Measurements from ENCODE around the gene ST6GALNAC3. TPM values are rescaled to one million over a fixed set of nuclear protein-coding genes. Genes with fewer than 3 reads are reported as not detected.

ST6GALNAC3 gene
- total RNA-seq, 1 experiment from 2014 or later = 2.2 TPM

DNA sequence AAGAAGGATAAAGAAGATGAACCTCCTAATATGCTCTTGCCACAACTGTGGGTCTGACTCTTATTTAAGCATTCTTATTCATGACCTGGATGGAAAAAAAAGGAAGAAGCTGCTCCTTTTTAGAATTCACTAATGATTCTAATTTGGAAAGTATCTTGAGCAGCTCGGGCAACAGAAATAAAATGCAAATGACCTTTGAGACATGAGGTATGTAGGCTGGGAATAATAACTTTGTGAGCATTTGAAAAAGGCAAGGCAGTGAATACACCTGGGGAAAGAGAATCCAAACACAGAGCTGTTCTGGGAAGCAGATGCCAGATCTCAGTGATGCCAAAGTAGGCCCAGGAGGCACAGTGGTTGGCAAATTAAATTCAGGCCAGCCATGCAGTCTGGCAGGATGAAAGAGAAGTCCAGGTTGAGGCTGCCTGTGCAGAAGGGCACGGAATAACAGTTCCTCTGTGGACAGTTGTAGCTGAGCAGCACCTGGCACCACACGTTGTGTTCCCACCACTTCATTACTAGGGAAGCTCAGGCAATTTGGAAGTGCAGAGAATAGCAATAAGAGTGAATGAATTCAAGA, 471.9 kb downstream of the ST6GALNAC3 start:
- CTCF ChIA-PET = no interaction called here
- no peak overlapping the region for H3K4me3 ChIP-seq (replicated peaks in 1 of 2; ENCODE audit: low read depth in 1 of 2, low read length in 2 of 2)
- H3K4me2 ChIP-seq (ENCODE audit: low read length) = no peak overlapping the region
- H3K4me1 ChIP-seq (ENCODE audit: control insufficient read depth in 1 of 2, insufficient read depth in 2 of 2, low read length in 2 of 2) = no peaks in the 10 kb centered on the region
- RAD21 ChIA-PET (ENCODE audit: low non-redundant PET in 1 of 2, low total read pairs in 2 of 2, uncharacterized antibody in 2 of 2, unreplicated experiment in 2 of 2) = no interaction called here
- no peaks in the 10 kb centered on the region for H3K36me3 ChIP-seq (ENCODE audit: control insufficient read depth in 1 of 2, insufficient read depth in 2 of 2, low read length in 2 of 2)
- ATAC-seq (no peak), DNase-seq (ENCODE audit: low read depth, low spot score) (no peak)
- no TSS peak for BruUV-seq (replicated peaks)
- intact Hi-C loops (cut with micrococcal nuclease) = no loop called here
- H3K79me2 ChIP-seq (ENCODE audit: insufficient read depth, low read length) = no peaks in the 10 kb centered on the region
- H3K27me3 ChIP-seq (ENCODE audit: insufficient read depth, low read length) = no peaks in the 10 kb centered on the region
- H4K20me1 ChIP-seq (ENCODE audit: insufficient read depth) = no peaks in the 10 kb centered on the region
- no peak overlapping the region for H2AFZ ChIP-seq (ENCODE audit: low read depth, low read length, poor library complexity, severe bottlenecking)
- H3K9me3 ChIP-seq (ENCODE audit: control insufficient read depth in 1 of 2, insufficient read depth in 1 of 2, low read depth in 1 of 2, low read length in 2 of 2) = no peaks in the 10 kb centered on the region
- H3K9ac ChIP-seq (ENCODE audit: low read length) = no peak overlapping the region
- no peak overlapping the region for H3K27ac ChIP-seq (ENCODE audit: low read depth, low read length)
- no peak for TF ChIP-seq CBX3 (IDR thresholded peaks at IDR 0.05; ENCODE audit: low read depth)
- H3K9me2 ChIP-seq (ENCODE audit: insufficient read depth) = no peaks in the 10 kb centered on the region
- POLR2A ChIA-PET = no interaction called here

DNA sequence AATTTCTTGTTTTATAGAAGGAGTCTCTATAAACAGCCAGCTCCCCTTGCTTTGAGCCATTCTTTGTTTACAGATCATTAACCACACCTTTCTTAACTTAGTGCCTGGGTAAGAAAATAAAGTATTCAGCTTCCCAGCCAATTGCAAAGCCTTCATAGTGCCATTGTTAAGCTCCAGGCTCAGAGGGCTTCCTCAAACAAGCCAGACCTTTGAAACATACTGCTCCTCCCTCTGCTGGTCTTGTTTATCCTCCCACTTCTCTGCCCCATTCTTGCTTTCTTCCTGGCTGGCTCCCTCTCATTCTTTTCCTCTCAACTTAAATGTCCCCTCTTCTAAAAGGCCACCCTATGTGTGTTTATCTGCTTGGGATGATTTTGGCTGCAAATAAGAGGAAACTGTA, 473.4 kb downstream of the ST6GALNAC3 start:
- Histone ChIP-seq H2AFZ (ENCODE audit: low read depth, low read length, poor library complexity, severe bottlenecking) (no peak overlapping the region), H4K20me1 (ENCODE audit: insufficient read depth) (no peaks in the 10 kb centered on the region), H3K4me3 (replicated peaks in 1 of 2; ENCODE audit: low read depth in 1 of 2, low read length in 2 of 2) (no peak overlapping the region), H3K9me3 (ENCODE audit: control insufficient read depth in 1 of 2, insufficient read depth in 1 of 2, low read depth in 1 of 2, low read length in 2 of 2) (no peaks in the 10 kb centered on the region), H3K36me3 (ENCODE audit: control insufficient read depth in 1 of 2, insufficient read depth in 2 of 2, low read length in 2 of 2) (no peaks in the 10 kb centered on the region), H3K9ac (ENCODE audit: low read length) (no peak overlapping the region), H3K9me2 (ENCODE audit: insufficient read depth) (no peaks in the 10 kb centered on the region), H3K4me2 (ENCODE audit: low read length) (no peak overlapping the region), H3K4me1 (ENCODE audit: control insufficient read depth in 1 of 2, insufficient read depth in 2 of 2, low read length in 2 of 2) (no peaks in the 10 kb centered on the region), H3K79me2 (ENCODE audit: insufficient read depth, low read length) (no peaks in the 10 kb centered on the region), H3K27ac (ENCODE audit: low read depth, low read length) (no peak overlapping the region), H3K27me3 (ENCODE audit: insufficient read depth, low read length) (no peaks in the 10 kb centered on the region)
- no TSS peak for BruUV-seq (replicated peaks)
- DNase-seq (ENCODE audit: low read depth, low spot score) = no peak
- TF ChIP-seq SP1 (IDR thresholded peaks at IDR 0.05; ENCODE audit: low read depth) (no peak), EZH2 (IDR thresholded peaks at IDR 0.05) (no peak), POLR2A (IDR thresholded peaks at IDR 0.05; ENCODE audit: borderline replicate concordance, extremely low read depth, insufficient read depth, insufficient read length) (no peak), RAD21 (IDR thresholded peaks at IDR 0.05; ENCODE audit: low read depth) (no peak), TCF7L2 (IDR thresholded peaks at IDR 0.05; ENCODE audit: borderline replicate concordance, extremely low read depth, insufficient read depth, insufficient read length) (no peak), CEBPB (IDR thresholded peaks at IDR 0.05; ENCODE audit: low read depth) (no peak), FOSL1 (IDR thresholded peaks at IDR 0.05; ENCODE audit: low read depth) (no peak), ZFX (IDR thresholded peaks at IDR 0.05) (no peak), YY1 (IDR thresholded peaks at IDR 0.05; ENCODE audit: extremely low read depth, insufficient replicate concordance, low read depth, low read length) (no peak), CBX3 (IDR thresholded peaks at IDR 0.05; ENCODE audit: low read depth) (no peak), ZNF274 (IDR thresholded peaks at IDR 0.05; ENCODE audit: low read depth, low read length) (no peak), EZH2phosphoT487 (IDR thresholded peaks at IDR 0.05; ENCODE audit: borderline replicate concordance) (no peak), SIN3A (IDR thresholded peaks at IDR 0.05; ENCODE audit: low read depth) (no peak)
- TF ChIP-seq, protein P1, sequence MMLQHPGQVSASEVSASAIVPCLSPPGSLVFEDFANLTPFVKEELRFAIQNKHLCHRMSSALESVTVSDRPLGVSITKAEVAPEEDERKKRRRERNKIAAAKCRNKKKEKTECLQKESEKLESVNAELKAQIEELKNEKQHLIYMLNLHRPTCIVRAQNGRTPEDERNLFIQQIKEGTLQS (IDR thresholded peaks at IDR 0.05) = no peak
- TF ChIP-seq, protein P2, sequence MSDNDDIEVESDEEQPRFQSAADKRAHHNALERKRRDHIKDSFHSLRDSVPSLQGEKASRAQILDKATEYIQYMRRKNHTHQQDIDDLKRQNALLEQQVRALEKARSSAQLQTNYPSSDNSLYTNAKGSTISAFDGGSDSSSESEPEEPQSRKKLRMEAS (IDR thresholded peaks at IDR 0.05) = no peak
- TF ChIP-seq, protein P3, sequence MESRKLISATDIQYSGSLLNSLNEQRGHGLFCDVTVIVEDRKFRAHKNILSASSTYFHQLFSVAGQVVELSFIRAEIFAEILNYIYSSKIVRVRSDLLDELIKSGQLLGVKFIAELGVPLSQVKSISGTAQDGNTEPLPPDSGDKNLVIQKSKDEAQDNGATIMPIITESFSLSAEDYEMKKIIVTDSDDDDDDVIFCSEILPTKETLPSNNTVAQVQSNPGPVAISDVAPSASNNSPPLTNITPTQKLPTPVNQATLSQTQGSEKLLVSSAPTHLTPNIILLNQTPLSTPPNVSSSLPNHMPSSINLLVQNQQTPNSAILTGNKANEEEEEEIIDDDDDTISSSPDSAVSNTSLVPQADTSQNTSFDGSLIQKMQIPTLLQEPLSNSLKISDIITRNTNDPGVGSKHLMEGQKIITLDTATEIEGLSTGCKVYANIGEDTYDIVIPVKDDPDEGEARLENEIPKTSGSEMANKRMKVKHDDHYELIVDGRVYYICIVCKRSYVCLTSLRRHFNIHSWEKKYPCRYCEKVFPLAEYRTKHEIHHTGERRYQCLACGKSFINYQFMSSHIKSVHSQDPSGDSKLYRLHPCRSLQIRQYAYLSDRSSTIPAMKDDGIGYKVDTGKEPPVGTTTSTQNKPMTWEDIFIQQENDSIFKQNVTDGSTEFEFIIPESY (IDR thresholded peaks at IDR 0.05; ENCODE audit: extremely low read depth, insufficient replicate concordance, low read length) = no peak
- TF ChIP-seq, protein P4, sequence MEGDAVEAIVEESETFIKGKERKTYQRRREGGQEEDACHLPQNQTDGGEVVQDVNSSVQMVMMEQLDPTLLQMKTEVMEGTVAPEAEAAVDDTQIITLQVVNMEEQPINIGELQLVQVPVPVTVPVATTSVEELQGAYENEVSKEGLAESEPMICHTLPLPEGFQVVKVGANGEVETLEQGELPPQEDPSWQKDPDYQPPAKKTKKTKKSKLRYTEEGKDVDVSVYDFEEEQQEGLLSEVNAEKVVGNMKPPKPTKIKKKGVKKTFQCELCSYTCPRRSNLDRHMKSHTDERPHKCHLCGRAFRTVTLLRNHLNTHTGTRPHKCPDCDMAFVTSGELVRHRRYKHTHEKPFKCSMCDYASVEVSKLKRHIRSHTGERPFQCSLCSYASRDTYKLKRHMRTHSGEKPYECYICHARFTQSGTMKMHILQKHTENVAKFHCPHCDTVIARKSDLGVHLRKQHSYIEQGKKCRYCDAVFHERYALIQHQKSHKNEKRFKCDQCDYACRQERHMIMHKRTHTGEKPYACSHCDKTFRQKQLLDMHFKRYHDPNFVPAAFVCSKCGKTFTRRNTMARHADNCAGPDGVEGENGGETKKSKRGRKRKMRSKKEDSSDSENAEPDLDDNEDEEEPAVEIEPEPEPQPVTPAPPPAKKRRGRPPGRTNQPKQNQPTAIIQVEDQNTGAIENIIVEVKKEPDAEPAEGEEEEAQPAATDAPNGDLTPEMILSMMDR (IDR thresholded peaks at IDR 0.05 in 2 of 3, conservative IDR thresholded peaks at IDR 0.05 in 1 of 3; ENCODE audit: borderline replicate concordance in 1 of 3, insufficient read depth in 1 of 3, low read depth in 2 of 3, low read length in 2 of 3) = no peak
- no peak for ATAC-seq
- intact Hi-C loops (cut with micrococcal nuclease) = no loop called here
- POLR2A ChIA-PET = no interaction called here
- CTCF ChIA-PET = no interaction called here
- RAD21 ChIA-PET (ENCODE audit: low non-redundant PET in 1 of 2, low total read pairs in 2 of 2, uncharacterized antibody in 2 of 2, unreplicated experiment in 2 of 2) = no interaction called here

Measured in HCT116 (cell line).